Endodermal cell (in vitro differentiated cells): ENCODE results near the gene HOTAIR. TPM values are rescaled to one million over a fixed set of nuclear protein-coding genes. Genes with fewer than 3 reads are reported as not detected.
A peak's percentile ranks its signal among the peaks of the same experiment; 100 is the strongest.

Source experiments
- DNase-seq: peaks from one replicate; pipeline ENCODE4 v3.0.0-alpha.2; 2017
- H3K27ac ChIP-seq: 2 replicates; pipeline ENCODE4 v1.5.1; 2013; ENCODE audit warnings: mild to moderate bottlenecking, low read depth, low read length, moderate library complexity
- H3K27me3 ChIP-seq: 2 replicates; pipeline ENCODE4 v1.6.1; 2013; ENCODE audit warnings: mild to moderate bottlenecking, low read length, moderate library complexity; ENCODE audit not compliant: insufficient read depth, control insufficient read depth, poor library complexity, severe bottlenecking
- H3K36me3 ChIP-seq: 2 replicates; pipeline ENCODE4 v1.7.0; 2013; ENCODE audit warnings: mild to moderate bottlenecking, low read length, moderate library complexity; ENCODE audit not compliant: control insufficient read depth, insufficient read depth
- H3K4me1 ChIP-seq: one replicate; pipeline ENCODE4 v1.7.0; 2013; ENCODE audit warnings: low read length; ENCODE audit not compliant: control insufficient read depth, insufficient read depth
- H3K4me3 ChIP-seq: 2 replicates; pipeline ENCODE4 v1.5.1; 2013; ENCODE audit warnings: mild to moderate bottlenecking, low read length, moderate library complexity
- H3K9ac ChIP-seq: 2 replicates; pipeline ENCODE4 v1.6.1; 2013; ENCODE audit warnings: mild to moderate bottlenecking, low read length, moderate library complexity; ENCODE audit not compliant: poor library complexity, severe bottlenecking; ENCODE audit errors: extremely low read depth
- H3K9me3 ChIP-seq: 2 replicates; pipeline ENCODE4 v1.6.1; 2013; ENCODE audit warnings: mild to moderate bottlenecking, low read length, moderate library complexity; ENCODE audit not compliant: control insufficient read depth
- H3K27ac Mint-ChIP-seq: 2 replicates; pipeline ENCODE4 v1.8.0; 2020; ENCODE audit warnings: mixed read lengths
- H3K27me3 Mint-ChIP-seq: 2 replicates; pipeline ENCODE4 v1.8.0; 2021; ENCODE audit warnings: mild to moderate bottlenecking, mixed read lengths; ENCODE audit not compliant: insufficient read depth
- H3K36me3 Mint-ChIP-seq: 2 replicates; pipeline ENCODE4 v1.8.0; 2020; ENCODE audit warnings: low read depth, mixed read lengths
- H3K4me1 Mint-ChIP-seq: 2 replicates; pipeline ENCODE4 v1.8.0; 2020; ENCODE audit warnings: mixed read lengths
- H3K4me3 Mint-ChIP-seq: 2 replicates; pipeline ENCODE4 v1.8.0; 2020; ENCODE audit warnings: mild to moderate bottlenecking, moderate library complexity, mixed read lengths
- H3K9me3 Mint-ChIP-seq: 2 replicates; pipeline ENCODE4 v1.8.0; 2020; ENCODE audit warnings: mild to moderate bottlenecking, mixed read lengths
- WGBS, 2 experiments: methylation state at CpG; one replicate each; pipeline versions ENCODE4 v1.1.5 to v1.1.7; 2013; ENCODE audit warnings: missing lambda C conversion rate in 2 of 2, mixed read lengths in 1 of 2; ENCODE audit not compliant: insufficient coverage in 1 of 2, insufficient read length in 1 of 2; 5-methylcytosine and 5-hydroxymethylcytosine counted together
- total RNA-seq, 2 donors: library from RNA; stranded (reverse); fragmentation: NEBNext Ultra II Directional in 1 of 2; extraction: Animal tissue kit (Norgen Biotek cat#: 25700) in 1 of 2; gene quantifications; 2 replicates in 1 of 2; 3 replicates in 1 of 2; pipeline ENCODE4 v1.2.1, GENCODE V29; 2021
- TF ChIP-seq, protein P1 (sequence below): fragments of 200-600 bp; sonication (generic); conservative IDR thresholded peaks from 2 replicates; pipeline ENCODE4 v1.5.0; 2021; ENCODE audit warnings: antibody characterized with exemption, mild to moderate bottlenecking

Gene HOTAIR
- total RNA-seq, 2 donors from 2014 or later, result not detected

DNA sequence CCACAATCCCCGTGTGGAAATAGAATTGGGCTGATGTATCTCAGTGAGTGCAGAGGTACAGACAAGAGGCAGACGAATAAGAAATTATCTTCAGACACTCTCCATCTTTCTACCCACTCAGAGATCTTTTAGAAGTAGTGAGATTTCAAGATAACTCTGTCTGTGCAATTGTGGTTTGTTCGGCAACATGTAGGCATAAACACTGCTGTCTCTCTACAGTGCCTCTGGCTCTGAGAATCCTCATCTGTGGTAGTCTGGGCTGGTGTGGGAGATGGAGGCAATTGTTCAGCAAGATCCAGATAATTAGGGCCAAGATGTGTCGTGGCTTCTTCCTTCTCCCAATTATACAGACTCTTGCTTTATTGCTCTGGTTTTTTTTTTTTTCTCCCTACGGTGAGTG lies 33.0 kb downstream of the HOTAIR start:
- no peak overlapping the region for H3K4me3 Mint-ChIP-seq
- H3K27ac Mint-ChIP-seq, result no peak overlapping the region
- Histone ChIP-seq H3K36me3 (no peaks in the 10 kb centered on the region), H3K9me3 (peaks cover 9% of the 10 kb centered on the region), H3K4me3 (no peak overlapping the region), H3K27ac (no peak overlapping the region), H3K9ac (no peak overlapping the region), H3K27me3 (peaks cover 100% of the 10 kb centered on the region), H3K4me1 (no peaks in the 10 kb centered on the region)
- H3K9me3 Mint-ChIP-seq, result peaks cover 12% of the 10 kb centered on the region
- peaks cover 98% of the 10 kb centered on the region for H3K27me3 Mint-ChIP-seq
- WGBS, 2 experiments, result 45% methylated on average over 5 of the region's 5 CpGs; no CpG with 5 or more reads in 1 of the 2 experiments
- no peaks in the 10 kb centered on the region for H3K4me1 Mint-ChIP-seq
- no peaks in the 10 kb centered on the region for H3K36me3 Mint-ChIP-seq
- TF ChIP-seq, protein P1, sequence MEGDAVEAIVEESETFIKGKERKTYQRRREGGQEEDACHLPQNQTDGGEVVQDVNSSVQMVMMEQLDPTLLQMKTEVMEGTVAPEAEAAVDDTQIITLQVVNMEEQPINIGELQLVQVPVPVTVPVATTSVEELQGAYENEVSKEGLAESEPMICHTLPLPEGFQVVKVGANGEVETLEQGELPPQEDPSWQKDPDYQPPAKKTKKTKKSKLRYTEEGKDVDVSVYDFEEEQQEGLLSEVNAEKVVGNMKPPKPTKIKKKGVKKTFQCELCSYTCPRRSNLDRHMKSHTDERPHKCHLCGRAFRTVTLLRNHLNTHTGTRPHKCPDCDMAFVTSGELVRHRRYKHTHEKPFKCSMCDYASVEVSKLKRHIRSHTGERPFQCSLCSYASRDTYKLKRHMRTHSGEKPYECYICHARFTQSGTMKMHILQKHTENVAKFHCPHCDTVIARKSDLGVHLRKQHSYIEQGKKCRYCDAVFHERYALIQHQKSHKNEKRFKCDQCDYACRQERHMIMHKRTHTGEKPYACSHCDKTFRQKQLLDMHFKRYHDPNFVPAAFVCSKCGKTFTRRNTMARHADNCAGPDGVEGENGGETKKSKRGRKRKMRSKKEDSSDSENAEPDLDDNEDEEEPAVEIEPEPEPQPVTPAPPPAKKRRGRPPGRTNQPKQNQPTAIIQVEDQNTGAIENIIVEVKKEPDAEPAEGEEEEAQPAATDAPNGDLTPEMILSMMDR, result no peak
- DNase-seq, result peak; percentile 13

GRCh38 chr12:53941187-53941586 lies 33.6 kb downstream of the HOTAIR start:
- H3K27ac Mint-ChIP-seq, result no peak overlapping the region
- no peaks in the 10 kb centered on the region for H3K4me1 Mint-ChIP-seq
- TF ChIP-seq, protein P1, result no peak
- Histone ChIP-seq H3K4me3 (no peak overlapping the region), H3K9me3 (peaks cover 9% of the 10 kb centered on the region), H3K36me3 (no peaks in the 10 kb centered on the region), H3K9ac (no peak overlapping the region), H3K27me3 (peaks cover 100% of the 10 kb centered on the region), H3K4me1 (no peaks in the 10 kb centered on the region), H3K27ac (no peak overlapping the region)
- peaks cover 98% of the 10 kb centered on the region for H3K27me3 Mint-ChIP-seq
- no peaks in the 10 kb centered on the region for H3K36me3 Mint-ChIP-seq
- no peak overlapping the region for H3K4me3 Mint-ChIP-seq
- peaks cover 13% of the 10 kb centered on the region for H3K9me3 Mint-ChIP-seq
- peak; percentile 17 for DNase-seq

GRCh38 chr12:53940443-53941014 lies 34.2 kb downstream of the HOTAIR start:
- H3K36me3 Mint-ChIP-seq, result no peaks in the 10 kb centered on the region
- no peak overlapping the region for H3K4me3 ChIP-seq
- H3K9me3 Mint-ChIP-seq, result peaks cover 13% of the 10 kb centered on the region
- H3K4me1 Mint-ChIP-seq, result peaks cover 3% of the 10 kb centered on the region
- H3K4me1 ChIP-seq, result no peaks in the 10 kb centered on the region
- H3K27me3 ChIP-seq, result peaks cover 100% of the 10 kb centered on the region
- H3K36me3 ChIP-seq, result no peaks in the 10 kb centered on the region
- peaks cover 9% of the 10 kb centered on the region for H3K9me3 ChIP-seq
- 33 to 35% methylated on average over 5 to 9 of the region's 9 CpGs for WGBS, 2 experiments
- no peak overlapping the region for H3K27ac ChIP-seq
- peak; percentile 40 for DNase-seq
- TF ChIP-seq, protein P1, result no peak
- no peak overlapping the region for H3K4me3 Mint-ChIP-seq
- no peak overlapping the region for H3K9ac ChIP-seq
- peaks cover 98% of the 10 kb centered on the region for H3K27me3 Mint-ChIP-seq
- H3K27ac Mint-ChIP-seq, result no peak overlapping the region
